Bronchial epithelial cell (primary cell): ENCODE measurements around the gene PCYOX1L. TPM values are rescaled to one million over a fixed set of nuclear protein-coding genes. Genes with fewer than 3 reads are reported as not detected.

Experiments
- DNase-seq: peaks from one replicate; pipeline ENCODE4 v3.0.0-alpha.2; 2010; ENCODE audit warnings: low read depth
- FAIRE-seq: peaks from 2 replicates; lab custom pipeline; 2011; peaks lifted over from hg19 to GRCh38; lab: Jason Lieb, UNC
- H3K27me3 ChIP-seq: 2 replicates; pipeline ENCODE4 v1.5.1; 2011; ENCODE audit warnings: low read length; ENCODE audit not compliant: control insufficient read depth, insufficient read depth
- H3K36me3 ChIP-seq: 2 replicates; pipeline ENCODE4 v1.5.1; 2011; ENCODE audit warnings: low read length; ENCODE audit not compliant: control insufficient read depth, insufficient read depth
- H3K4me3 ChIP-seq: 2 replicates; pipeline ENCODE4 v1.5.1; 2011; ENCODE audit warnings: mild to moderate bottlenecking, low read depth, low read length, control low read depth
- CTCF ChIP-seq: IDR thresholded peaks from 2 replicates; pipeline ENCODE4 v1.5.1; 2011; ENCODE audit warnings: mild to moderate bottlenecking, moderate library complexity, low read length, control low read depth, inconsistent platforms; ENCODE audit not compliant: insufficient read depth, severe bottlenecking
- total RNA-seq: library from RNA; depleted of rRNA; stranded (reverse); fragments of >200 nt; gene quantifications from 2 replicates; pipeline ENCODE4 v1.2.1, GENCODE V29; 2014

PCYOX1L gene
- total RNA-seq, 1 donor from 2014 or later = 4.2 TPM

GRCh38 chr5:149402291-149402690 is 44.4 kb downstream of the PCYOX1L start:
- no peak for DNase-seq
- FAIRE-seq = no peak
- no peak for TF ChIP-seq CTCF
- H3K4me3 ChIP-seq = no peak overlapping the region
- H3K36me3 ChIP-seq = no peaks in the 10 kb centered on the region
- H3K27me3 ChIP-seq = no peaks in the 10 kb centered on the region

- FAIRE-seq (peak; percentile 28), DNase-seq (no peak)
- no peak for TF ChIP-seq CTCF
- no peaks in the 10 kb centered on the region for H3K36me3 ChIP-seq
- no peak overlapping the region for H3K4me3 ChIP-seq
- peaks cover 3% of the 10 kb centered on the region for H3K27me3 ChIP-seq
Measured at GRCh38 chr5:149403923-149404745, 46.3 kb downstream of the PCYOX1L start.

GRCh38 chr5:149404746-149405549 is 47.1 kb downstream of the PCYOX1L start:
- H3K27me3 ChIP-seq = peaks cover 3% of the 10 kb centered on the region
- H3K4me3 ChIP-seq = no peak overlapping the region
- TF ChIP-seq CTCF = no peak
- DNase-seq (no peak), FAIRE-seq (peak; percentile 55)
- no peaks in the 10 kb centered on the region for H3K36me3 ChIP-seq

- FAIRE-seq (no peak), DNase-seq (no peak)
- H3K27me3 ChIP-seq = peaks cover 3% of the 10 kb centered on the region
- no peak for TF ChIP-seq CTCF
- H3K4me3 ChIP-seq = no peak overlapping the region
- no peaks in the 10 kb centered on the region for H3K36me3 ChIP-seq
Measured at GRCh38 chr5:149405550-149406202, 47.8 kb downstream of the PCYOX1L start.

- DNase-seq = no peak
- FAIRE-seq = no peak
- TF ChIP-seq CTCF = no peak
- no peak overlapping the region for H3K4me3 ChIP-seq
- H3K36me3 ChIP-seq = no peaks in the 10 kb centered on the region
- peaks cover 3% of the 10 kb centered on the region for H3K27me3 ChIP-seq
Measured at GRCh38 chr5:149406203-149406978, 48.5 kb downstream of the PCYOX1L start.
